GF-D8 (cell line): Measurements from ENCODE around the gene PIPOX.

ENCODE experiments used
- DNase-seq: peaks from one replicate; lab custom pipeline; 2025; lab: John Stamatoyannopoulos, UW

Gene PIPOX

GRCh38 chr17:29019475-29020181 is 23.3 kb upstream of the PIPOX start:
- DNase-seq: no peak

- no peak for DNase-seq
Observed at GRCh38 chr17:29020576-29020975, 22.4 kb upstream of the PIPOX start.

GRCh38 chr17:29021226-29021625 is 21.7 kb upstream of the PIPOX start:
- no peak for DNase-seq

GRCh38 chr17:29022074-29022473 is 20.9 kb upstream of the PIPOX start:
- no peak for DNase-seq

GRCh38 chr17:29024316-29024952 is 18.5 kb upstream of the PIPOX start:
- DNase-seq: no peak

- no peak for DNase-seq
Observed at GRCh38 chr17:29031488-29031887, 11.5 kb upstream of the PIPOX start.

GRCh38 chr17:29032013-29032856 is 10.7 kb upstream of the PIPOX start:
- DNase-seq: no peak

GRCh38 chr17:29032857-29033197 is 10.1 kb upstream of the PIPOX start:
- no peak for DNase-seq

- DNase-seq: no peak
Observed at GRCh38 chr17:29034510-29034909, 8.4 kb upstream of the PIPOX start.

GRCh38 chr17:29036584-29036983 is 6.4 kb upstream of the PIPOX start:
- no peak for DNase-seq

- no peak for DNase-seq
Observed at GRCh38 chr17:29037739-29038084, 5.2 kb upstream of the PIPOX start.

- DNase-seq: no peak
Observed at GRCh38 chr17:29038085-29038795, 4.7 kb upstream of the PIPOX start.

GRCh38 chr17:29039764-29040598 is 3.0 kb upstream of the PIPOX start:
- no peak for DNase-seq

GRCh38 chr17:29041091-29041490 is 1.9 kb upstream of the PIPOX start:
- no peak for DNase-seq

GRCh38 chr17:29041571-29041970 is 1.4 kb upstream of the PIPOX start:
- DNase-seq: no peak

GRCh38 chr17:29042026-29042678 is 789 bp upstream of the PIPOX start:
- DNase-seq: no peak

GRCh38 chr17:29043539-29044145 is 701 bp downstream of the PIPOX start:
- no peak for DNase-seq

- DNase-seq: no peak
Observed at GRCh38 chr17:29045026-29045425, 2.1 kb downstream of the PIPOX start.

- no peak for DNase-seq
Observed at GRCh38 chr17:29045734-29046472, 3.0 kb downstream of the PIPOX start.

GRCh38 chr17:29046473-29046839 is 3.5 kb downstream of the PIPOX start:
- no peak for DNase-seq
